ENCODE measurements around the gene IGF2R. TPM values are rescaled to one million over a fixed set of nuclear protein-coding genes. Genes with fewer than 3 reads are reported as not detected.
"Not testable (repeated sequence)": the region's sequence is repeated elsewhere in the genome, so short reads cannot be mapped to it uniquely, and the experiment has no call there.

The IGF2R gene
- total RNA-seq, 1 experiment from 2014 or later: 29.8 TPM

DNA sequence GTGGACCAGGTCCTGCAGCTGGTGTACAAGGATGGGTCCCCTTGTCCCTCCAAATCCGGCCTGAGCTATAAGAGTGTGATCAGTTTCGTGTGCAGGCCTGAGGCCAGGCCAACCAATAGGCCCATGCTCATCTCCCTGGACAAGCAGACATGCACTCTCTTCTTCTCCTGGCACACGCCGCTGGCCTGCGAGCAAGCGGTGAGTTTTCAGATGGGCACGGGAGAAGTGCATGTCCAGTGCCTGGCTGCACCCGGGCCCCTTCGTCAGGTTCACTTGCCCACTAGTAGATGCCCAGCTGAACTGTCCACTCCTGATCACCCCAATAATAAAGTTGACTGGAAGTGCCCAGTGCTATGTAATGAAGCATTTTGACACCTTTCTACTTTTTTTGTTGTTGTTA is 104.4 kb downstream of the IGF2R start:
- DNase-seq (ENCODE audit: low spot score): no peak

DNA sequence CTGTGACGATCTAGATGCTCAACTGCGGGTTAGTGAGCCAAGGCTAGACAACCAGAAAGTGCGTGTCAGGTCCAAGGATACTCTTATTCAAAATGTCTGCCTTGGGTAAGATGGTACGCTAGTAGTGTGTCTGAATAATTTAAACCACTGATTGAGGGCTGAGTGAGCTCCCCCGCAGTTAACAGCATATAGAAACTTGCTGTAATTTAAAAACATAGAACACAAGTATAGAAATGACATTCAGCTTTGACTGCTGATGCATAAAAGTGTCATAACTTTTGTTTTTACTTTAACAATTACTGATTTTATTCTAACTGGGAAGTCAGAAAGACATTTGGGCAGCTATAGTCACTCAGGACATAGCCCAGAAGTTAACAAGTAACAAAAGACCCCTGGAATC is 107.1 kb downstream of the IGF2R start:
- DNase-seq (ENCODE audit: low spot score): no peak

DNA sequence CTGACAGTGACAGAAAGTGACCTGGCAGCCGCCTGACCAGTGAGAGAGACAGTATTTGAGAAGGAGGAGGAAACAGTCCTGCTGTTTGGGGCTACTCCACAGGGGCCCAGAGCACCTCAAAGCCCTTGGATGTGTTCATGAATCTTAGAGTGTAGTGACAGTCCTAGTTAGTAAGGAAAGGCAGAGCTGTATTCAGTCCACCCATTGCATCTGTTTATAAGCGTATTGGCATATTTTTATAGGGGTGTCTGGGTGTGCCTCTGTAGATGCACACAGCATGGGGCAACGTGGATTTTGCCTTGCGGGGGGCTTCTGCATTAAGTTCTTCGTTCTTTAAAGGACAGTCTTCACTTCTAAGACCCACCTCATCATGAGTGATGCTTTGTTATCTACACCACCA is 108.1 kb downstream of the IGF2R start:
- no peak for DNase-seq (ENCODE audit: low spot score)

DNA sequence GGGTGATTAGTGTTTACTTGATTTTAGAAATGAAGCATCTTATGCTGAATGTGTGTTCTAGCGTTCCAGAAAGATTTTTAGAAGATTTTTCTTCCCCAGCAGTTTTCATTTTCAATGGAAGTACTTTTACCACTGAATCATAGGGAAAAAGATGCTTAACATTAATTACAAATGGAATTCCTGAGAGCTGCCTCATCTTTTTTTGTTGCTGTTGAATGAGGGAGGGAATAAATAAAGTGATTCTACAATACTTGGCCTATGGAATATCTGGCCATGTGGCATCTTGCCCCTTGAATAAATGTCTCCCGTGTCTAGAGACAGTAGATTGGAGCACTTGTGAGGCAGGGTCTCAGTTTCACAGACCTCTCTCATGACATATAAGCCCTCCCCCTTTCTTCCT is 108.6 kb downstream of the IGF2R start:
- no peak for DNase-seq (ENCODE audit: low spot score)

DNA sequence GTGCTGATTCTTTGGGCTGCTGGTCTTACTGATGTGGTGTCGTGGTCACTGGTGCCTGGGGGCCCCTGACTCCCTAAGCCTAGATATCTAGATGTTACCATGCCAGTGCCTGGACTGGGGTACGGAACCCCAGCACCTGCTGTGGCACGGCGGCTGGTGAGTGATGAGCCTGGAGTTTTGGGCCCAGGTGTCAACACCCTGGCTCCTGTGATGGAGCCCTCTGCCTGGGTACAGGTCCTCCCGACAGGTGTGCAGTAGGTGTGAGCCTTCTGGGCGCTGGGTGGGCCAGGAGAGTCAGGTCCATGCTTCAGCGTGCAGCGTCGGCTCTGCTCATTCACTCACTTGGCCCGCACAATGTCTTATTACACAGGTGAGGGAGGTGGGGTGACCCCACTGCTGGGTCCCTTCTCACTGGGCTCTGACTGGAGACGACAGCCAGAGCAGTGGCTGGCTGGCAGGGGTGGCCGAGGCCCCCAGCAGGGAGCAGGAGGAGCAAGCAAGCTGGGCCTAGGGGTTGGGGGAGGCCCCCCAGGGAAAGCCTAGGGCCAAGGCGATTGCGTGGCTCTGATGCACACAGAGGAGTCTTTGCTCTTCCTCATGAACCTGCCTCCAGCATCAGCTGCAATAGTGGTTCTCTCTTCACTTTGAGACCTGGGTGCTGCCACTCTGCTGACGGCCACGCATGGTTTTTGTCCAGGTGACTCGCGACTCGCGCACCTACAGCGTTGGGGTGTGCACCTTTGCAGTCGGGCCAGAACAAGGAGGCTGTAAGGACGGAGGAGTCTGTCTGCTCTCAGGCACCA is 110.2 kb downstream of the IGF2R start:
- no peak for DNase-seq (ENCODE audit: low spot score)

DNA sequence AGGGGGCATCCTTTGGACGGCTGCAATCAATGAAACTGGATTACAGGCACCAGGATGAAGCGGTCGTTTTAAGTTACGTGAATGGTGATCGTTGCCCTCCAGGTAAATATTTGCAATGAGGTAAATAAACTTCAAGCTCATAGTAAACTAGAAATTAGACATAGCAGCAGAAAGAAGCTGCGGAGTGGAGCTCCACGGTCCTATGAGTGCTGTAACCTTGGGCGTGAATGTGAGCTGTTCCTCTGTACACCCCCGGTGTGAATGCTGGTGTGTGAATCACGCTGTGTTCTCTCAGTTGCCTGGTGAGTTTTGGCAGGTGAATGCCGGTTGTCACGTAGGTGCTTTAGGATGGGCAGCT is 110.8 kb downstream of the IGF2R start:
- no peak for DNase-seq (ENCODE audit: low spot score)

DNA sequence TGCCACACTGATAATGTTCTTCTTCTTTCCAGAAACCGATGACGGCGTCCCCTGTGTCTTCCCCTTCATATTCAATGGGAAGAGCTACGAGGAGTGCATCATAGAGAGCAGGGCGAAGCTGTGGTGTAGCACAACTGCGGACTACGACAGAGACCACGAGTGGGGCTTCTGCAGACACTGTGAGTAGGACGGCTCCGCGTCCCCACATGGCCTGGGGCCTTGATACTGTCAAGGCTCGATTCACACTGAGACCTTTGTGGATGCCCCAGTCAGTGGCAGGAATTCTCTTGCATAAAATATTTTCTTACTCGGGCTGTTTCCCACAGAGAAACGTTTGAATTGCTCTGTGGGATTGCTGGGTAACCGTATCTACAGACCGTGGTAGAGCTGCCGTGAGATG is 111.2 kb downstream of the IGF2R start:
- DNase-seq (ENCODE audit: low spot score): no peak

DNA sequence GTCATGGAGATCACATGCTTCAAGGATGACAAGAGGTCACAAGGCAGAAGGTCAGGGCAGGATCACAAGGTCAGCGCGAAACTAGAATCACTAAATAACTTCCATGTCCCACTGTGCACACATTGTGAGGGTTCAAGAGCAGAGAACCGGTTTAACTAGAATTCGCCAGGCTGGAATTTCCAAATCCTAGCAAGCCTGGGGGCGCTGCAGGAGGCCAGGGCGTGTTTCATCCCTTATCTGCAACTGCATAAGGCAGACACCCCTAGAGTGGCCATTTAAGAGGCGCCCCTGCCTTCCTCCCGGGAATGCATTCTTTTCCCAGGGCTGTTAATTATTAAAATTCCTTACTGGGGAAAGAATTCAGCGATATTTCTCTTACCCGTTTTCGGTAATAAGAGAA is 112.5 kb downstream of the IGF2R start:
- no peak for DNase-seq (ENCODE audit: low spot score)

DNA sequence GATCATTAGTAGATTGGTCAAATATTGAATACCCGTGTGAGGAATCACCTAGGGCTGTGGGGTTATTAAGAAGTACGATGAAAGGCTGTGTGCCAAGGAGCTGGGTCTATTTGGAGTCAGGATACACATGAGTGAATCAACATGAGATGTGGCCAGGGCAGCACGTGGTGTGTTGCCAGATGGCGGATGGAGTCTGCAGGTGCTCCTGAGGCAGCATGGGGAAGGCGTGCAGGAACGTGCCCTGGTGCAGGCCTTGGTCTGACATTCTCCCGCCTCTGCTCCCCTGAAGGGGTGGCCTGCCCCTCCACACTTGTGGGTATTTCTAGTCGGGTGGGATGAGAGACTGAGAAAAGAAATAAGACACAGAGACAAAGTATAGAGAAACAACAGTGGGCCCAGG is 113.7 kb downstream of the IGF2R start:
- DNase-seq (ENCODE audit: low spot score): no peak

DNA sequence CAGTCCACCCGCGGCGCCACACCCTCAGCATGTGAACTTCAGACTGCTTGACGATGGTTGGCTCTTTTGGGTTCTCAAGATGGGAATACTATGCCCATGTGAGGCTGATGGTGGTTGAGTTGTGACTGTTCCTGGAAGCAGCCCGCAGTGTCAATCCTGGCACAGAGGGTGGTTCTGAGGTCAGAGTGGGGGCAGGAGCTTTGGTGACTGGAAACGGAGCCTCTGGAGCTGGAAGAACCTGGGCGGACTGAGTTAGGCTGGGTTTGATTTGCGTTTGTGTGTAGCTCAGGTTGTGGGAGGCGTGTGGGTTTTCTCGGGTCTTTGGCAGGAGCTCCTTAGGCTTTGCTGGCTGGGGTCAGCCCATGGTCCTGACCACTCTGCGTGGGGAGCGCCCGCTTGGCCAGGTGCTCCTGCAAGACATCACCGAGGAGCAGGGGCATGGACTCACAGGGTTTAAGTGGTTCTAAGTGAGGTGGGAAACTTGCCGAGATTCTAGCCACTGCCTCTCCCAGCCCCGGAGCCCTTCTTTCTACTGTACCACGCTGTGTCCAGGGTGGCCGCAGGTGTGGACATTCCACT is 115.4 kb downstream of the IGF2R start:
- DNase-seq (ENCODE audit: low spot score): no peak

DNA sequence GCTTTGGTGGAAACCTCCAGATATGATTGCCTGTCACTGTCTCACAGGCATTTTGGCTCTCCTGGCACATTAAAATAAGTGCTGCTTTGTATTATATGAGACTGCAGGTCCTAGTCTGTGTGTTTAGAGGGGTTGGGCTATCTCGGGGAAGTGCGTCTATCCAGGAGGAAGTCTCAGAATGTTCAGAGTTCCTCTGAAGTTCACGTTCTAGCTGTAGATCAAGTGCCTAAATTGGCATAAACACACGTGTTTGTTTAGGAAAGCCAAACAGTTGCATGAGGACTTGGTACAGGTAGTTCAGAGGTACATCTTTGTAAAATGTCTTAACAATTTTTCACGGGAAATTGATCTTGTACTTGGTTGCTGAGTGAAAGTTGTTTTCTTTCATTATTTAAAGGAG is 116.3 kb downstream of the IGF2R start:
- DNase-seq (ENCODE audit: low spot score): no peak

DNA sequence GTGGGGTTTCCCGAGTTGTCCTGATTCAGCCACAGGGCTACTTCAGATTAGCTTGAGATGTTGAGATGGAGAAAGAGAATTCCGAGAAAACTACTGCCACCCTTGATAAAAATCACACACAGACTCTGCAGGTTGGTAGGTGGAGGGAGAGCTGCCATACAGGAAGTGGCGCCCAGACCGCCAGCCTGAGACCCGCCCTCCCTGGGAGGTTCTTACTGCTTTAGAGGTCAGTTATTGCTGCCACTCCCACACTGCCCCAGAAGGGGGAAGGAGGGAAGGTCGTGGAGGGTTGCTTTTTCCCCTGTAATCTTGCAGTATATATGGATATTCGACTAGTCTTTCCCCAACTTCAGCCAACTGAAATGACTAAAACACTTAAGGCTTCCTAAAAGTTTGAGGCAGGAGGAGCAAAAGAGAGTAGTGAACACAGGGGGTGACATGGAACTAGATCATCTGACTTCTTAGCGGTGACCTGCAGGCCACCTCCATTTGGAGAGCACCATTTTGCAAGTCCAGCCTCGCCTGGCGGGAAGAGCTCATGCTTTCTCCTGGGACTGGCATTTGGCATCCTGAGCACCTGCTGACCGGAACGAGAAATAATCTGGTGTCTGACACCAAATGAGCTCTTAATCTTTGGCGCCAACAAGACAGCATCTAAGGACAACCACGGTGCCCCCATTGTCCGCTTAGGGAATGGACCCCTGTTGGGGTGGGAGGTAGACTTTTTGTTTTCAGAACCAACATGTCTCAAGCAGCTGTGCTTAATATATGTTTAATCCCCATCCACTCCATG is 117.0 kb downstream of the IGF2R start:
- DNase-seq (ENCODE audit: low spot score): no peak

DNA sequence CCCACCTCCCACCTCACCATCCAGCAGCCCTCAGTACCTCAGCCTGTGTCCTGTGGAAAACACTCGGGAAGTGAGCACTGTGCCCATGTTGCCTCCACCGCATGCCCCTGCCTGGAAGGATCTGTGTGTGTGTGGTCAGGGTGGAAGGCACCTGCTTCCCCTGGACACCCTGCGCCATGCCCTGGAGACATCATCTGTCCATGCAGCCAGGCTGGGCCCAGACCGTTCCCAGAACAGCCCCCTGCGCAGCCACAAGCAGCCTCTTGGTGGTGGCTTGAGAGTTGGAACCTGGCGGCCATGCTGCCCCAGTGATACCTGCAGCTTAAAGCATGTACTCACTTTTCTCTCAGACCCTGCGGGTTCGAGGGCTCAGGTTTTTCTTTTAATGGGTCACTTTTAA is 117.9 kb downstream of the IGF2R start:
- DNase-seq (ENCODE audit: low spot score): no peak

DNA sequence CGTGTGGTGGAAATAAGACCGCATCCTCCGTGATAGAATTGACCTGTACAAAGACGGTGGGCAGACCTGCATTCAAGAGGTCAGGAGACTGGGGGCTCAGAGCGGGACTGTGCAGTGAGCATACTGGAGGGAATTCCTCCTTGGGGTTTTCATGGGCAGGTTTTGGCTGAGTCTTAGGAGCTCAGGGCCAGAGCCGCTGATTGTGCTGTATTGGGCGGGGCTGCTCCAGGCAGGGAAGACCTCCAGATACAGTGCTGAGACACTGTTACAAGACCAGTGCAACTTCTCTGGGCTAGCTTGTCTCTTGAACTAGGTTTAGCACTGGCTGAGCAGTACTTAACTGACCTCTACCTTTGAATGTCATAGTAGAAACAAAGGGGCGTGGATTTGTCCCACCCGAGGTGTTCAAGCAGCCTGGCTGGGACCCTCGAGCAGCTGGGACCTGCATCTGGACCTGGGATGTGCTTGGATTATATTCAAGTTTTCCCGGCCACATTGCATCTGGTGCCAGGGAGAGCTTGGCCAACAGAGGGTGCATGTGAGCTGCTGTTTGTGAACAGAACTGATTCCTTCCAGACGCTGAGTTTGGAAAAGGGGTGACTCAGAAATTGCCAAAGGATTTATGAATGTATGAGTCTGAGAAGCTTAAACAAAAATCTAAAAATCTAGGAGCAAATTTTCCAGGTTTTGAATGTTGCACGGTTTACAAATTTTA is 119.3 kb downstream of the IGF2R start:
- peak; percentile 24 for DNase-seq (ENCODE audit: low spot score)

DNA sequence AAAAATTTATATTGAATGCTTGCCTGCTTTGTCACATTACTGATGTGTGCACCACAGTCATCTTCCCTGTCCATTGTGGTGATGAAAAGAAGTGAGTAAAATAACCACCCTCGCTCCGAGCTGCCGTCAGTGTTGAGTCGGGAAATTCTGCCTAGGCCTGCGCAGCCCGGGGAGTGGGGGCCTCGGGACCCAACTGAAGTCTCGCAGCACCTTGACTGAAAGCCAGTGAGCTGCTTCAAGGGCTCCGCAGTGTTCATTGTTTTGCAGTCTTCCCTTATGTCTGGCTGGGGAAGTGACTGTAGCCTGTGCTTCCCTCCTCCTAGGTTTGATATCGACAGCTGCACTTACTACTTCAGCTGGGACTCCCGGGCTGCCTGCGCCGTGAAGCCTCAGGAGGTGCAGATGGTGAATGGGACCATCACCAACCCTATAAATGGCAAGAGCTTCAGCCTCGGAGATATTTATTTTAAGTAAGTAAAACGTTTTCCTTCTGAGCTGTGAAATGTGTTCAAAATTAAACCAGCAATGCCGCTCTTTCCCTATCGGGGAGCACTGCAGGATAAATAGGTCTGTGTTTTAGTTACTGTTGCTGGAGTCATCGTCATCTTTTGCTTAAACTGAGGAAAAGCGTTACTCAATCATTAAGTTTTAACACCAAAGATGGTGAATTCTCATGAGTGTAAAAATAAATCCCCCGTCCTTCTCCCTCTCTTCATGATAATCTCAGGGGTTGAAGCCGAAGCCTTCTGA is 120.1 kb downstream of the IGF2R start:
- DNase-seq (ENCODE audit: low spot score): no peak

DNA sequence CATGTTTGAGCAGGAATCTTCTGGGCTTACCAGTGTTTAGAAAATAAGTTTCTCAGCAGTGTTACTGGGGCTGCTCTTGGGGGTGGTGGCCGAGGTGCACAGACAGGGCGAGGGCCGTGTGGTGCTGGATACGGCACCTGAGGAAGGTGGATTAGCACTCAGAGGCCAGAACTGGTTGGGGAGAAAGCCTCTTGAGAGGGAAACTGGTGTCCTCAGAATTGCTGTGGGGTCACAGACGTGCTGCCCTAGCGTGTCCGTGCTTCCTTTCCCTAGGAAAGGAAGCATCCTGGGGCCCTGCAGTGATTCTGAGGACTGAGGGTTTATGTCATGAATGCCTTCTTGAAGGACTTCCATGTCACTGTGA is 120.6 kb downstream of the IGF2R start:
- DNase-seq (ENCODE audit: low spot score): no peak

DNA sequence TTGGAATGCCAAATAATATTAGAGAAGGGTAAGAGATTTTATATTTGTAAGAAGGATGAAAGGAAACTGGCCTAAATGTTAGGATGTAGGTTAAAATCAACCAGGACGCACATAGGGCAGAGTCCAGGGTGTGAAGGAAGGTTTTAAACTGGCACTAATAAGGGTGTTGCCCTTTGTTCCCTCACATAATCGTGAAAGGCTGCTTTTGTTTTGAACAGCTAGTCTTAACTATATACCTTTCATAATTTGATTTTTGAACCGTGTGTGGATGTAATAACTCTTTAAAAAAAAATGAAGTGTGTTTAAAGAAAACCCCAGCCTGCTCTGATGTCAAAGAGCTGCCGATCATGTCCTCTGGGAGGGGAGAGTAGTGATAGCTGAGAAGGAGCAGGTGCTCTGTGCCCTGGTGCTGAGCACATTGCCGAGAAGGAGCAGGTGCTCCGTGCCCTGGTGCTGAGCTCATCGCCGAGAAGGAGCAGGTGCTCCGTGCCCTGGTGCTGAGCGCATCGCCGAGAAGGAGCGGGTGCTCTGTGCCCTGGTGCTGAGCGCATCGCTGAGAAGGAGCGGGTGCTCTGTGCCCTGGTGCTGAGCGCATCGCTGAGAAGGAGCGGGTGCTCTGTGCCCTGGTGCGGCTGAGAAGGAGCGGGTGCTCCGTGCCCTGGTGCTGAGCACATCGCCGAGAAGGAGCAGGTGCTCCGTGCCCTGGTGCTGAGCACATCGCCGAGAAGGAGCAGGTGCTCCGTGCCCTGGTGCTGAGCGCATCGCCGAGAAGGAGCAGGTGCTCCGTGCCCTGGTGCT is 121.8 kb downstream of the IGF2R start:
- DNase-seq (ENCODE audit: low spot score): not testable (repeated sequence)

DNA sequence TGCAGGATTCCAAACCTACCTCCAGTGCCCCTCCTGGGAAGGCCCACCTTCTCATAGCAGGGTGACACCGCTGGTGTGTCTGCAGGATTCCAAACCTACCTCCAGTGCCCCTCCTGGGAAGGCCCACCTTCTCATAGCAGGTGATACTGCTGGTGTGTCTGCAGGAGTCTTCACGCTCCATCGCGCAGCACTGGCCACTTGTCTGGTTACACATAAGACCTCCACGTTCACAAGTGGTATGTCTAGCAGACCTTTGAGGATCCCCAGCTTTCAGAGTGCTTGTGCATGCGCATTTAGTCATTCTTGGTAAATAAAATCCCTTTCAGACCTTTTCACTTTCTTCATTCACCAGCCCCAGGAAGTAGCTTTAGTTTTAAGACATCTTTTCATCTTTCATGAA is 123.3 kb downstream of the IGF2R start:
- DNase-seq (ENCODE audit: low spot score): not testable (repeated sequence)

DNA sequence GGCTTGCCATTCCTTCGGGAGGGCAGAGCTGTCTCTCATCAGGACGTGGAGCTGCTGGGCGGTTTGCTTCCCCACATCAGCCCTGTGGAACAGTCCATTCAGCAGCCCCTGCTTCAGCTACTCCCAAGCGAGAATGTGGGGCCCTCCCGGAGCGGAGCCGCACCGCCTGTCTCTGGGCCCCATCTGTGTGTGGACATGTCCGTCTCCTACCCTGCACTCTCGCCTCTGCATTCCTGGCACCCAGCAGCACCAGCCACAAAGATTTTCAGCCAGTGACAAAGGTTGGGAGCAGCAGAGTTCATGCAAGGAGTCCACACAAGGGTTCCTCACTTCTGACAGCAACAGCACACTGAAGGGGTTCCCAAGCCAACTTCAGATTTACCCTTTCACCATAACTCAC is 123.7 kb downstream of the IGF2R start:
- no peak for DNase-seq (ENCODE audit: low spot score)

DNA sequence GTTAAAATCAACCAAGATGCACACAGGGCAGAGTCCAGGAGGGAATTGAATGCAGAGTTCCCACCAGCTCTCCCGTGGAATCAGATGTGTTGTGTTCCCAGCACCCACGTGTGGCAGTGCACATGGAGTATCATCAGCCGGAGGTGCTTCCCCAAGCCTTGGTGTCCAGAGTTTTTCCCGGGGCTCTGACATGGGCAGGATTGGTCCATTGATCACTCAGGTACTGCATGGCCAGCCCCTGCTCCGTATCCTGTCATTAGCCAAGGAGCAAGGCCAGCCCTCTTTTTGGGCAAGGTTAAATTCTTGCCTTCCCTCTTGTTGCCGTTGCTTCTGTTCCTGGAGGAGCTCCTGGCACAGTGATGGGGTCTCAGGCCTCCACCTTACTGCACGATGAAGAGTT is 124.2 kb downstream of the IGF2R start:
- DNase-seq (ENCODE audit: low spot score): no peak

DNA sequence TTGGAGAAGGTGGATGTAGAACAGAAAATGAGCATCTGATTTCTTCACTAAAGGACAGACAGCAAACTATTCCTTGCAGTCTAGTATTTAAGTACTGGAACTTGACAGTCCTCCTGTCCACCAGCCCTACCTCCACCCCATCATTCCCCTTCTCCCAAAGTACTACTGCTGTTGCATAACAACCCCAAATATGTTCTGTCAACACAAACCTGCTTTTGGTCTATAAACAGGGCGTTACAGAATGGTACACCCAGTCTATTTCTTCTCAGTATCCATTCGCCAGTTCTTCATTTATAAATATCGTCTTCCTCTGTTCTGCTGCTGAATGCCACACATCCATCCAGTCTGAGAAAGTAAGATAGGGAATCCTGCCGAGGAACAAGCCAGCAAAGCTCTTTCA is 125.1 kb downstream of the IGF2R start:
- no peak for DNase-seq (ENCODE audit: low spot score)
